Breast epithelium (tissue), 3 donors: ENCODE results near the gene BRSK1.

Experiments used
- POLR2A ChIP-seq: fragments of 450-650 bp; IDR thresholded peaks from one replicate; pipeline ENCODE4 v1.6.1; 2016; ENCODE audit warnings: antibody characterized with exemption, mild to moderate bottlenecking, moderate library complexity
- TF ChIP-seq, protein P1 (sequence below), 3 donors: fragments of 450-650 bp; IDR thresholded peaks; one replicate each; pipeline ENCODE4 v1.5.1; 2016 to 2017; ENCODE audit warnings: antibody characterized with exemption in 3 of 3, mild to moderate bottlenecking in 3 of 3, moderate library complexity in 3 of 3

DNA sequence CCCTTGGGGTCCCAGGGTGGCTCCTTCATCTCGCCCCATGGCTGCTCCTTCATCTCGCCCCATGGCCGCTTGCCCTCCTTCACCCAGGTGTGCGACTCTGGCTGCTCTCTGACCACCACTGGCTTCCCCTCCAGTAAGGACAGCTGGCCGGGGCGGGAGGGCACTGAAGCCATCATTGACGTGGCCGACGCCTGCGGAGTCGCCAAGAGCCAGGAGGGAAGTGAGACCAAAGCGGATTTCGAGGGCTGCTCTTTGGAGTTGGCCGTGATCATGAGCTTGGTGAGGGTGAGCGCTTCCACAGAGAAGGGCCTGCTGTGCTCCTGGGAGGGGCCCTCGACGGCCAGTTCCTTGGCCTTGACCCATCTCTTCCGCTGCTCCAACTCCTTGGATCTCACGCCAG is 74.7 kb downstream of the BRSK1 start:
- no peak for TF ChIP-seq POLR2A
- TF ChIP-seq, protein P1, sequence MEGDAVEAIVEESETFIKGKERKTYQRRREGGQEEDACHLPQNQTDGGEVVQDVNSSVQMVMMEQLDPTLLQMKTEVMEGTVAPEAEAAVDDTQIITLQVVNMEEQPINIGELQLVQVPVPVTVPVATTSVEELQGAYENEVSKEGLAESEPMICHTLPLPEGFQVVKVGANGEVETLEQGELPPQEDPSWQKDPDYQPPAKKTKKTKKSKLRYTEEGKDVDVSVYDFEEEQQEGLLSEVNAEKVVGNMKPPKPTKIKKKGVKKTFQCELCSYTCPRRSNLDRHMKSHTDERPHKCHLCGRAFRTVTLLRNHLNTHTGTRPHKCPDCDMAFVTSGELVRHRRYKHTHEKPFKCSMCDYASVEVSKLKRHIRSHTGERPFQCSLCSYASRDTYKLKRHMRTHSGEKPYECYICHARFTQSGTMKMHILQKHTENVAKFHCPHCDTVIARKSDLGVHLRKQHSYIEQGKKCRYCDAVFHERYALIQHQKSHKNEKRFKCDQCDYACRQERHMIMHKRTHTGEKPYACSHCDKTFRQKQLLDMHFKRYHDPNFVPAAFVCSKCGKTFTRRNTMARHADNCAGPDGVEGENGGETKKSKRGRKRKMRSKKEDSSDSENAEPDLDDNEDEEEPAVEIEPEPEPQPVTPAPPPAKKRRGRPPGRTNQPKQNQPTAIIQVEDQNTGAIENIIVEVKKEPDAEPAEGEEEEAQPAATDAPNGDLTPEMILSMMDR (IDR thresholded peaks at IDR 0.05) = no peak
